Activated T-cell treated with anti-CD3 and anti-CD28 coated beads, Interleukin-2, amount 50 U/mL, for 48 hours (primary cell): Measurements from ENCODE around the gene TIMM44.

Experiments
- DNase-seq, 2 experiments: peaks; one replicate each; pipeline ENCODE4 v3.0.0-alpha.2; 2020

The TIMM44 gene

GRCh38 chr19:7912144-7912696 is 31.2 kb downstream of the TIMM44 start:
- no peak for DNase-seq

GRCh38 chr19:7911508-7912143 is 31.8 kb downstream of the TIMM44 start:
- no peak for DNase-seq

GRCh38 chr19:7910321-7911161 is 32.9 kb downstream of the TIMM44 start:
- no peak for DNase-seq

GRCh38 chr19:7909471-7910067 is 33.9 kb downstream of the TIMM44 start:
- DNase-seq = no peak

- DNase-seq = no peak
Measured at GRCh38 chr19:7908742-7909461, 34.6 kb downstream of the TIMM44 start.

GRCh38 chr19:7908078-7908699 is 35.3 kb downstream of the TIMM44 start:
- DNase-seq = no peak

- no peak for DNase-seq
Measured at GRCh38 chr19:7907544-7907943, 35.9 kb downstream of the TIMM44 start.

- no peak for DNase-seq
Measured at GRCh38 chr19:7907122-7907521, 36.3 kb downstream of the TIMM44 start.

- DNase-seq = no peak
Measured at GRCh38 chr19:7905859-7906258, 37.6 kb downstream of the TIMM44 start.

- DNase-seq = no peak
Measured at GRCh38 chr19:7905268-7905667, 38.2 kb downstream of the TIMM44 start.

GRCh38 chr19:7904074-7905020 is 39.1 kb downstream of the TIMM44 start:
- peak in 1 of 2 experiments; percentile 73 for DNase-seq

- peak; percentile 100 for DNase-seq
Measured at GRCh38 chr19:7903244-7904073, 40.0 kb downstream of the TIMM44 start, which contains the start of gene MAP2K7. MAP2K7 (plus strand) TSS chr19:7903877; CDS start chr19:7903945, 68 bp downstream.

GRCh38 chr19:7902796-7903243 is 40.6 kb downstream of the TIMM44 start:
- peak in 1 of 2 experiments; percentile 34 for DNase-seq

- DNase-seq = no peak
Measured at GRCh38 chr19:7901337-7901736, 42.1 kb downstream of the TIMM44 start.

GRCh38 chr19:7900931-7901330 is 42.5 kb downstream of the TIMM44 start:
- DNase-seq = no peak

- DNase-seq = no peak
Measured at GRCh38 chr19:7900401-7900870, 43.0 kb downstream of the TIMM44 start.

GRCh38 chr19:7899751-7900378 is 43.6 kb downstream of the TIMM44 start:
- no peak for DNase-seq

- DNase-seq = no peak
Measured at GRCh38 chr19:7898967-7899366, 44.5 kb downstream of the TIMM44 start.

- DNase-seq = no peak
Measured at GRCh38 chr19:7897292-7897691, 46.2 kb downstream of the TIMM44 start.
